WTC11 (cell line): ENCODE measurements around the gene FOLR2. TPM values are rescaled to one million over a fixed set of nuclear protein-coding genes. Genes with fewer than 3 reads are reported as not detected.

Experiments used
- ATAC-seq: fragments of 200-7000 bp; cut with Tn5 transposase; 2 replicates; pipeline ENCODE4 v1.10.0; 2021; ENCODE audit warnings: mild to moderate bottlenecking, moderate library complexity
- CTCF ChIA-PET: fragments of 300-600 bp; sonication (Branson Sonifier 250); formaldehyde crosslinking; loops from one replicate; lab custom pipeline; 2021; ENCODE audit warnings: antibody characterized with exemption; lab: Charles Lee
- POLR2A ChIA-PET: fragments of 350-600 bp; sonication (Branson Sonifier 250); formaldehyde crosslinking; loops from one replicate; lab custom pipeline; 2021; ENCODE audit warnings: antibody characterized with exemption; lab: Charles Lee
- DNase-seq: peaks from one replicate; pipeline ENCODE4 v3.0.0; 2021; ENCODE audit warnings: low spot score
- H3K27ac Mint-ChIP-seq: 2 replicates; pipeline ENCODE4 v1.8.0; 2021; ENCODE audit warnings: mixed read lengths
- H3K27me3 Mint-ChIP-seq: 2 replicates; pipeline ENCODE4 v1.8.0; 2021; ENCODE audit warnings: low read depth, mild to moderate bottlenecking, moderate library complexity, mixed read lengths
- H3K36me3 Mint-ChIP-seq: 2 replicates; pipeline ENCODE4 v1.8.0; 2021; ENCODE audit warnings: mixed read lengths
- H3K4me1 Mint-ChIP-seq: 2 replicates; pipeline ENCODE4 v1.8.0; 2022; ENCODE audit warnings: mixed read lengths
- H3K4me3 Mint-ChIP-seq: 2 replicates; pipeline ENCODE4 v1.8.0; 2021; ENCODE audit warnings: mild to moderate bottlenecking, moderate library complexity, mixed read lengths
- H3K9me3 Mint-ChIP-seq: 2 replicates; pipeline ENCODE4 v1.8.0; 2021; ENCODE audit warnings: mixed read lengths
- AR ChIP-seq: fragments of 250-450 bp; sonication (Bioruptor Pico); IDR thresholded peaks from 2 replicates; pipeline ENCODE4 v1.9.0; 2021; ENCODE audit warnings: mild to moderate bottlenecking
- CREB1 ChIP-seq: sonication (generic); formaldehyde crosslinking; IDR thresholded peaks from 2 replicates; pipeline ENCODE4 v1.8.0; 2023; ENCODE audit warnings: mild to moderate bottlenecking, missing genetic modification reagents
- FOXJ3 ChIP-seq: sonication (generic); formaldehyde crosslinking; IDR thresholded peaks from 2 replicates; pipeline ENCODE4 v1.9.0; 2021; ENCODE audit warnings: missing genetic modification reagents, mild to moderate bottlenecking, borderline replicate concordance
- FOXP1 ChIP-seq: sonication (generic); formaldehyde crosslinking; IDR thresholded peaks from 2 replicates; pipeline ENCODE4 v1.8.0; 2022; ENCODE audit warnings: missing genetic modification reagents, mild to moderate bottlenecking, moderate library complexity, borderline replicate concordance
- HMGXB4 ChIP-seq: sonication (generic); formaldehyde crosslinking; IDR thresholded peaks from 2 replicates; pipeline ENCODE4 v1.8.1; 2023; ENCODE audit warnings: mild to moderate bottlenecking, moderate library complexity, missing genetic modification reagents
- JAZF1 ChIP-seq: fragments of 250-450 bp; sonication (Bioruptor Pico); IDR thresholded peaks from 2 replicates; pipeline ENCODE4 v1.9.0; 2021; ENCODE audit warnings: moderate library complexity, mild to moderate bottlenecking, inconsistent platforms
- NFATC4 ChIP-seq: fragments of 250-450 bp; sonication (Bioruptor Pico); IDR thresholded peaks from 2 replicates; pipeline ENCODE4 v1.9.0; 2021; ENCODE audit warnings: mild to moderate bottlenecking
- NR2C2 ChIP-seq: sonication (generic); formaldehyde crosslinking; IDR thresholded peaks from 2 replicates; pipeline ENCODE4 v1.8.0; 2022; ENCODE audit warnings: mild to moderate bottlenecking, missing genetic modification reagents
- RORB ChIP-seq: fragments of 250-450 bp; sonication (Bioruptor Pico); IDR thresholded peaks from 2 replicates; pipeline ENCODE4 v1.9.0; 2021; ENCODE audit warnings: mild to moderate bottlenecking
- SMAD3 ChIP-seq: sonication (generic); formaldehyde crosslinking; IDR thresholded peaks from 2 replicates; pipeline ENCODE4 v1.8.0; 2022; ENCODE audit warnings: missing genetic modification reagents, mild to moderate bottlenecking, borderline replicate concordance
- STAT6 ChIP-seq: sonication (generic); formaldehyde crosslinking; conservative IDR thresholded peaks from 2 replicates; pipeline ENCODE4 v1.8.1; 2023; ENCODE audit warnings: mild to moderate bottlenecking, low read depth, missing genetic modification reagents, moderate library complexity
- USF2 ChIP-seq: sonication (generic); formaldehyde crosslinking; IDR thresholded peaks from 2 replicates; pipeline ENCODE4 v1.8.1; 2023; ENCODE audit warnings: mild to moderate bottlenecking, missing genetic modification reagents, moderate library complexity
- ZNF232 ChIP-seq: sonication (generic); formaldehyde crosslinking; IDR thresholded peaks from 2 replicates; pipeline ENCODE4 v1.8.0; 2022; ENCODE audit warnings: mild to moderate bottlenecking, missing genetic modification reagents
- ZNF281 ChIP-seq: sonication (generic); formaldehyde crosslinking; IDR thresholded peaks from 2 replicates; pipeline ENCODE4 v1.8.0; 2023; ENCODE audit warnings: mild to moderate bottlenecking, missing genetic modification reagents
- ZNF416 ChIP-seq: fragments of 250-450 bp; sonication (Bioruptor Pico); IDR thresholded peaks from 2 replicates; pipeline ENCODE4 v1.9.0; 2021; ENCODE audit warnings: mild to moderate bottlenecking, inconsistent platforms
- ZNF532 ChIP-seq: fragments of 250-450 bp; sonication (Bioruptor Pico); IDR thresholded peaks from 2 replicates; pipeline ENCODE4 v1.9.0; 2021; ENCODE audit warnings: mild to moderate bottlenecking, borderline replicate concordance
- total RNA-seq: library from RNA; stranded (reverse); gene quantifications from 3 replicates; pipeline ENCODE4 v1.2.3, GENCODE V29; 2021

The FOLR2 gene
- total RNA-seq, 1 experiment from 2014 or later: not detected

- Mint-ChIP-seq H3K27ac (no peak overlapping the region), H3K27me3 (peaks cover 26% of the 10 kb centered on the region), H3K4me3 (no peak overlapping the region), H3K4me1 (peaks cover 11% of the 10 kb centered on the region), H3K36me3 (peaks cover 10% of the 10 kb centered on the region), H3K9me3 (peaks cover 25% of the 10 kb centered on the region)
- CTCF ChIA-PET: no interaction called here
- DNase-seq: no peak
- POLR2A ChIA-PET: no interaction called here
- TF ChIP-seq ZNF416 (no peak), RORB (no peak), SMAD3 (CRISPR knock-in tag) (no peak), JAZF1 (CRISPR knock-in tag) (no peak), FOXJ3 (no peak), HMGXB4 (CRISPR knock-in tag) (no peak), NFATC4 (CRISPR knock-in tag) (no peak), AR (CRISPR knock-in tag) (no peak), NR2C2 (no peak), USF2 (no peak), CREB1 (no peak), ZNF532 (CRISPR knock-in tag) (no peak), FOXP1 (no peak), ZNF281 (CRISPR knock-in tag) (no peak), ZNF232 (CRISPR knock-in tag) (no peak), STAT6 (no peak)
- TF ChIP-seq, all 79 proteins: peak for 0
- ATAC-seq: no peak
These were observed 41.0 kb downstream of the FOLR2 start for GRCh38 chr11:72257570-72257969.
